GM23338 (cell line): Measurements from ENCODE around the gene BTRC. TPM values are rescaled to one million over a fixed set of nuclear protein-coding genes. Genes with fewer than 3 reads are reported as not detected.

ENCODE experiments used
- ATAC-seq: fragments of 200-7000 bp; cut with Tn5 transposase; 3 replicates; pipeline ENCODE4 v1.9.1; 2020
- DNase-seq: peaks from one replicate; pipeline ENCODE4 v3.0.0-alpha.2; 2015; ENCODE audit warnings: low spot score
- H2AFZ ChIP-seq: fragments of 200-600 bp; sonication (generic); 2 replicates; pipeline ENCODE4 v1.8.0; 2016; ENCODE audit warnings: antibody characterized with exemption, mild to moderate bottlenecking, moderate library complexity
- H3F3A ChIP-seq: fragments of 200-600 bp; sonication (generic); replicated peaks from 2 replicates; pipeline ENCODE4 v1.8.0; 2017; ENCODE audit warnings: antibody characterized with exemption, mixed run types, low read depth
- H3K27ac ChIP-seq: fragments of 200-600 bp; sonication (generic); 2 replicates; pipeline ENCODE4 v1.6.1; 2016; ENCODE audit warnings: low read depth
- H3K27me3 ChIP-seq: fragments of 200-600 bp; sonication (generic); 2 replicates; pipeline ENCODE4 v1.8.0; 2016; ENCODE audit warnings: mild to moderate bottlenecking, mixed run types, moderate library complexity; ENCODE audit not compliant: insufficient read depth
- H3K36me3 ChIP-seq: fragments of 200-600 bp; sonication (generic); 2 replicates; pipeline ENCODE4 v1.8.0; 2016; ENCODE audit warnings: mild to moderate bottlenecking; ENCODE audit not compliant: insufficient read depth
- H3K4me1 ChIP-seq: fragments of 200-600 bp; sonication (generic); 2 replicates; pipeline ENCODE4 v1.8.0; 2016; ENCODE audit warnings: mild to moderate bottlenecking, moderate library complexity; ENCODE audit not compliant: insufficient read depth
- H3K4me2 ChIP-seq: fragments of 200-600 bp; sonication (generic); 2 replicates; pipeline ENCODE4 v1.7.1; 2017; ENCODE audit warnings: mixed run types
- H3K4me3 ChIP-seq: fragments of 200-600 bp; sonication (generic); 2 replicates; pipeline ENCODE4 v1.6.1; 2016; ENCODE audit warnings: mixed run types
- H3K79me2 ChIP-seq: fragments of 200-600 bp; sonication (generic); replicated peaks from 2 replicates; pipeline ENCODE4 v1.8.0; 2017; ENCODE audit warnings: mild to moderate bottlenecking; ENCODE audit not compliant: insufficient read depth
- H3K9me2 ChIP-seq: fragments of 200-600 bp; sonication (generic); 2 replicates; pipeline ENCODE4 v1.8.0; 2017; ENCODE audit not compliant: insufficient read depth
- H4K20me1 ChIP-seq: fragments of 200-600 bp; sonication (generic); replicated peaks from 2 replicates; pipeline ENCODE4 v1.8.0; 2017; ENCODE audit warnings: mild to moderate bottlenecking; ENCODE audit not compliant: insufficient read depth
- H3K27ac Mint-ChIP-seq: 2 replicates; pipeline ENCODE4 v1.8.0; 2020; ENCODE audit warnings: inconsistent platforms, mild to moderate bottlenecking, moderate library complexity, mixed read lengths
- H3K27me3 Mint-ChIP-seq: 3 replicates; pipeline ENCODE4 v1.8.0; 2022; ENCODE audit warnings: low read depth, mild to moderate bottlenecking, moderate library complexity, mixed read lengths, inconsistent platforms; ENCODE audit not compliant: insufficient read depth, poor library complexity
- H3K36me3 Mint-ChIP-seq: 3 replicates; pipeline ENCODE4 v1.8.0; 2021; ENCODE audit warnings: low read depth, mild to moderate bottlenecking, inconsistent platforms, moderate library complexity, mixed read lengths
- H3K4me1 Mint-ChIP-seq: 3 replicates; pipeline ENCODE4 v1.8.0; 2020; ENCODE audit warnings: mild to moderate bottlenecking, inconsistent platforms, mixed read lengths
- H3K4me3 Mint-ChIP-seq: 3 replicates; pipeline ENCODE4 v1.8.0; 2021; ENCODE audit warnings: moderate library complexity, mild to moderate bottlenecking, inconsistent platforms, mixed read lengths
- H3K9me3 Mint-ChIP-seq: 3 replicates; pipeline ENCODE4 v1.8.0; 2020; ENCODE audit warnings: moderate library complexity, mild to moderate bottlenecking, inconsistent platforms, mixed read lengths
- CREB1 ChIP-seq: fragments of 250-450 bp; sonication (Bioruptor Pico); IDR thresholded peaks from 2 replicates; pipeline ENCODE4 v1.5.0; 2020; ENCODE audit warnings: low read depth, mild to moderate bottlenecking, moderate library complexity
- REST ChIP-seq: IDR thresholded peaks from one replicate; pipeline ENCODE4 v1.6.1; 2018; ENCODE audit warnings: antibody characterized with exemption; ENCODE audit not compliant: unreplicated experiment
- STAT1 ChIP-seq: IDR thresholded peaks from one replicate; pipeline ENCODE4 v1.6.1; 2016; ENCODE audit warnings: antibody characterized with exemption; ENCODE audit not compliant: unreplicated experiment
- ZNF331 ChIP-seq: fragments of 250-450 bp; sonication (Bioruptor Pico); IDR thresholded peaks from 2 replicates; pipeline ENCODE4 v1.5.0; 2020; ENCODE audit warnings: low read depth, mild to moderate bottlenecking, moderate library complexity
- ZNF462 ChIP-seq: fragments of 250-450 bp; sonication (Bioruptor Pico); IDR thresholded peaks from 2 replicates; pipeline ENCODE4 v1.5.0; 2020; ENCODE audit warnings: mild to moderate bottlenecking, moderate library complexity
- polyA plus RNA-seq: library from polyadenylated mRNA; unstranded; fragments of >200 nt; fragmentation: Nextera tagmentation; extraction: Ambion mirVana; gene quantifications from 2 replicates; pipeline ENCODE4 v1.2.1, GENCODE V29; 2016
- total RNA-seq: library from RNA; depleted of rRNA; stranded (reverse); fragments of >200 nt; shearing (Covaris generic); gene quantifications from 2 replicates; pipeline ENCODE4 v1.2.3, GENCODE V29; 2014
- TF ChIP-seq, protein P1 (sequence below): IDR thresholded peaks from 2 replicates; pipeline ENCODE4 v1.6.1; 2016; ENCODE audit warnings: antibody characterized with exemption

BTRC gene
- total and polyA plus RNA-seq, 2 experiments from 2014 or later = 10.0 to 17.5 TPM

- Mint-ChIP-seq H3K27ac (no peak overlapping the region), H3K27me3 (peaks cover 22% of the 10 kb centered on the region), H3K4me1 (peaks cover 8% of the 10 kb centered on the region; the same call in 2 of the 3 replicates), H3K4me3 (no peak overlapping the region), H3K9me3 (no peaks in the 10 kb centered on the region), H3K36me3 (no peaks in the 10 kb centered on the region)
- TF ChIP-seq REST (no peak), STAT1 (no peak), CREB1 (CRISPR knock-in tag) (no peak), ZNF462 (CRISPR knock-in tag) (no peak), ZNF331 (no peak)
- TF ChIP-seq, protein P1, sequence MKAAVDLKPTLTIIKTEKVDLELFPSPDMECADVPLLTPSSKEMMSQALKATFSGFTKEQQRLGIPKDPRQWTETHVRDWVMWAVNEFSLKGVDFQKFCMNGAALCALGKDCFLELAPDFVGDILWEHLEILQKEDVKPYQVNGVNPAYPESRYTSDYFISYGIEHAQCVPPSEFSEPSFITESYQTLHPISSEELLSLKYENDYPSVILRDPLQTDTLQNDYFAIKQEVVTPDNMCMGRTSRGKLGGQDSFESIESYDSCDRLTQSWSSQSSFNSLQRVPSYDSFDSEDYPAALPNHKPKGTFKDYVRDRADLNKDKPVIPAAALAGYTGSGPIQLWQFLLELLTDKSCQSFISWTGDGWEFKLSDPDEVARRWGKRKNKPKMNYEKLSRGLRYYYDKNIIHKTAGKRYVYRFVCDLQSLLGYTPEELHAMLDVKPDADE = no peak
- no peak overlapping the region for H3K27ac ChIP-seq
- 0 out of 2 replicates have a peak, but pooled peaks cover 9% of the 10 kb centered on the region for H3K4me1 ChIP-seq
- H3K79me2 ChIP-seq = no peaks in the 10 kb centered on the region
- no peak for DNase-seq
- no peak for ATAC-seq
- peaks cover 10% of the 10 kb centered on the region; the same call in 1 of the 2 replicates for H3K27me3 ChIP-seq
- H2AFZ ChIP-seq = no peak overlapping the region
- no peak overlapping the region for H3K4me2 ChIP-seq
- H3K9me2 ChIP-seq = no peaks in the 10 kb centered on the region; the same call in 1 of the 2 replicates
- H3K4me3 ChIP-seq = no peak overlapping the region
- H3K36me3 ChIP-seq = no peaks in the 10 kb centered on the region
- no peaks in the 10 kb centered on the region for H4K20me1 ChIP-seq
- peaks cover 4% of the 10 kb centered on the region; the same call in 1 of the 2 replicates for H3F3A ChIP-seq
These were observed 48.4 kb upstream of the BTRC start for GRCh38 chr10:101305320-101306241.
